Adipose tissue (tissue), 3 donors: ENCODE data around the gene STK11. TPM values are rescaled to one million over a fixed set of nuclear protein-coding genes. Genes with fewer than 3 reads are reported as not detected.

Experiments
- H3K27ac ChIP-seq: one replicate; pipeline ENCODE4 v1.5.1; 2013; ENCODE audit warnings: low read depth, low read length
- WGBS, 3 donors: extraction: QIAGEN DNeasy Blood & Tissue Kit; methylation state at CpG; one replicate each; pipeline ENCODE4 v1.1.7; 2013; 5-methylcytosine and 5-hydroxymethylcytosine counted together
- polyA plus RNA-seq, 3 donors: library from polyadenylated mRNA; stranded (reverse); fragments of 200-250 nt; gene quantifications; one replicate each; pipeline ENCODE4 v1.2.3, GENCODE V29; 2013
- donor health status: healthy with polysubstance abuse.
- donor health status: Bipolar disorder and iron deficiency.
- donor health status: healthy.

The STK11 gene
- polyA plus RNA-seq, 3 donors: 24.5 to 42.9 (median 39.4) TPM

- 77 to 82% (median 80%) methylated on average over 23 to 38 of the region's 38 CpGs for WGBS, 3 donors
- H3K27ac ChIP-seq: no peak overlapping the region
Observed at GRCh38 chr19:1230783-1231489, 25.4 kb downstream of the STK11 start.

GRCh38 chr19:1231729-1232637, 26.4 kb downstream of the STK11 start:
- no peak overlapping the region for H3K27ac ChIP-seq
- WGBS, 3 donors: 72 to 84% (median 79%) methylated on average over 15 of the region's 15 CpGs

DNA sequence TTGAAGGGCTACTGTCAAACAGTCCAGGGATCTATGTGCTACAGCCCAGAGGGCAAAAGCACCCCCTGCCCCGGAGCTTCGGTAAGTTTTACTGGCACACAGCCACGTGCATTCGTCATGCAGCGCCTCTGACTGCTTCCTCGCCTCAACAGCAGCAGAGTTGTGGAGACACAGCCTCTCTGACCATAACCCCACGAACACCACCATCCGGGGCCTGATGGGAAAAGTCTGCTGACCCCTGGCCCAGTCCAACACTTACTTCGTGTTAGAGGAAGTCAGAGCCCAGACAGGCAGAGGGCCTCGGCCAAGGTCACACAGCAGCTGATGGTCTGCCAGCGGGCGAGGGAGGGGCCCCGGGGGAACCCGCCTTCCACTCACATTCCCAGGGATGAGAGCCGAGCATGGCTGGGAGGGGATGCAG, 27.1 kb downstream of the STK11 start:
- 7 to 27% (median 15%) methylated on average over 15 of the region's 15 CpGs for WGBS, 3 donors
- H3K27ac ChIP-seq: no peak overlapping the region

- 39 to 85% (median 84%) methylated on average over 24 of the region's 24 CpGs for WGBS, 3 donors
- H3K27ac ChIP-seq: no peak overlapping the region
Observed at GRCh38 chr19:1233115-1233667, 27.6 kb downstream of the STK11 start.

DNA sequence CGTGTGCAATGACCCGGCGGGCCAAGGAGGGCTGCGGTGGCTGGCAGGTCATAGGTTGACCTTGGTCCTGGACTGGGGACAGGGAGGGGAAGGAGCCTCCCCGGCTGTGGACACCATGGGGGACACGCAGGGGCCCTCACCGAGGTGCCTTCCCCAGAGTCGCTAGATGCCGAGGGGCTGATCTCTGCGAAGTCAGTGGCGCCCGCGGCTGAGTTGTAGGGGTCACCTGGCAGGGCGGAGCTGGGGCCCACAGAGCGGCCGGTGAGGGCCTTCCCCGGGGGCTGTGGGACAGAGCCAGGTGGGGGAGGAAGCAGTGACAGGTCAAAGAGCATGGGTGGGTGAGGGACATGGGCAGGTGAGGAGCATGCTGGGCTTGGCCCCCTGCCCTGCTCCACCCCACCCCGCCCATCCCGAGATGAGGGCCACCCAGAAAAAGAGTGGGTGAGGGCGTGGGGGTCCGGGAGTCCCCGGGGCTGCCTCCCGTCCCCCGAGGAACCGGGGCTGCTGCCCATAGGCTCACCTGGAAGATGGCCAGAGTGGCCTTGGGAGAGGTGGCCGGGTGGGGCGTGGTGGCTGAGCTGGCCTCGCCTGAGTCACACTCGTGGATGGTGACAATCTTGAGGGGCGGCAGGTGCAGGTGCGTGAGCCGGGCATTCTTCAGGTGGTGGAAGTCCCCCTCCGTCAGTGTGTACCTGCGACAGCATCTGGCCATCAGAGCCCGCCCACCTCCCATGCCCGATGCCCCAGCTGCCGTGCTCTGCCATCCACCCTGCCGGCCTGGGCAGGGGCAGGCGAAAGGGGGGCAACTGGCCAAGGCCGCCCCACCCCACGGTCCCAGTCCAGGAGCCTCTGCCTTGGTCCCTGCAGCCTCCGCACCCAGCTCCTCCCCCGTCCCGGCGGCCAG, 28.7 kb downstream of the STK11 start:
- WGBS, 3 donors: 81 to 93% (median 92%) methylated on average over 36 to 45 of the region's 45 CpGs

GRCh38 chr19:1234955-1235380, 29.4 kb downstream of the STK11 start:
- H3K27ac ChIP-seq: no peak overlapping the region
- WGBS, 3 donors: 89 to 95% (median 93%) methylated on average over 38 to 43 of the region's 43 CpGs

More for the DNA sequence above, 28.7 kb downstream of the STK11 start:
- no peak overlapping the region for H3K27ac ChIP-seq

DNA sequence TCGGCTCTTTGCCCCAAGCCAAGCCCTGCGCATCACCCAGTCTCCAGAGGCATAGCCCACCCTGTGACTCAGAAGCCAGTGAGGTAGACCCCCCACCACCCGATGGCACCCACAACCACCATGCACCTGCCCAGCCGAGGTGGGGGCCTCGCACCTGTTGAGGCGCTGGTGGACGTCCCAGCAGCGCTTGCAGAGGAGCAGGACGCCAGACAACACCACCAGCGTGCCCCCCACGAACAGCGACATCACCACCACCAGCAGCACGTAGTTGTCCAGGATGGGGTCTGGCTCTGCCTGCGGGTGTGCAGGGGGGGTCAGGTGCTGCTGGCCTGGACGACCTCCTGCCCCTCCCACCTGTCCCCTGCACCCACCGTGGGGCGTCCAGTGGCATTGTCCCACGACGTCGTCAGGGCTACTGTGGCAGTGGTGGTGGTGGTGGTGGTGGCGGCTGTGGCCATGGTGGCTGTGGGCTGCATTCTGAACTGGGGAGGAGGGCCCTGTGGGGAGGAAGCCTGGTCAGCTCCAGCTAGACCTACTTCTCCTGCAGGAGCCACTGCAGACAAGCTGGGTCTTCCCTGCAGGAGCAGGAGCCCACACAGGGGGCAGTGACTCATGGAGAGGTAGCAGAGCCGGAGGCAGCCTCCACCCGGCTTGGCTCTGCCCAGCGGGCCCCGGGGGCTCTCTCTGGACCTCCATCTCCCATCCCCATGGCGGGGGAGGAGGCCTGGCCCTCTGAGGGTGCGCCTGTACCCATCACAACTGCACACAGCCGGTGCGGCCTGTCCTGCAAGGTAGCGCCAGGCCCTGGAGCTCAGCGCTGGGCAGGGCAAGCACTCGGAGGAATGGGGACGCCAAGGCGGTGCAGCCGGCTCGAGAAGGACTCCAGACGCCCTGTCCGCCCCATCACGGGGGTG, 30.3 kb downstream of the STK11 start:
- 84 to 89% (median 84%) methylated on average over 35 to 39 of the region's 39 CpGs for WGBS, 3 donors
- H3K27ac ChIP-seq: no peak overlapping the region

DNA sequence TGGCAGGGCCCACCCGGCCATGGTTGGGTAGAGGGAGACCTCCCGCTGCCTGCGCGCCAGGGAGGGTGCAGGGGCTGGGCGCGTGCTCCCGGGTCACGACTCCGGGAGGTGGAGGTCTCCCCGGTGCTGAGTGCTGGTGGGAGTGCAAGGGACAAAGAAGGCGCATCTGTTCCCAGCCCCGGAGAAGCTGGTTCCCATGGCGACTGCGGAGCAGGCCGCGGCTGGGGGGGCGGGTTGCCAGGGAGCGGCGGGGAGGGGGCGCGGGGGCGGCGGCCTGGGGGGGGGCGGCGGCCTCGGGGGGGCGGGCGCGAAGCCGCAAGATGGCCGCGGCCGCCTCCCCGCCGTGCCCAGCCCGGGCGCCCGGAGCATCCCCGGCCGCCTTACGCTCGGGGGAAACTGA, 31.0 kb downstream of the STK11 start:
- WGBS, 3 donors: 19 to 59% (median 24%) methylated on average over 9 to 36 of the region's 42 CpGs
- H3K27ac ChIP-seq: no peak overlapping the region

DNA sequence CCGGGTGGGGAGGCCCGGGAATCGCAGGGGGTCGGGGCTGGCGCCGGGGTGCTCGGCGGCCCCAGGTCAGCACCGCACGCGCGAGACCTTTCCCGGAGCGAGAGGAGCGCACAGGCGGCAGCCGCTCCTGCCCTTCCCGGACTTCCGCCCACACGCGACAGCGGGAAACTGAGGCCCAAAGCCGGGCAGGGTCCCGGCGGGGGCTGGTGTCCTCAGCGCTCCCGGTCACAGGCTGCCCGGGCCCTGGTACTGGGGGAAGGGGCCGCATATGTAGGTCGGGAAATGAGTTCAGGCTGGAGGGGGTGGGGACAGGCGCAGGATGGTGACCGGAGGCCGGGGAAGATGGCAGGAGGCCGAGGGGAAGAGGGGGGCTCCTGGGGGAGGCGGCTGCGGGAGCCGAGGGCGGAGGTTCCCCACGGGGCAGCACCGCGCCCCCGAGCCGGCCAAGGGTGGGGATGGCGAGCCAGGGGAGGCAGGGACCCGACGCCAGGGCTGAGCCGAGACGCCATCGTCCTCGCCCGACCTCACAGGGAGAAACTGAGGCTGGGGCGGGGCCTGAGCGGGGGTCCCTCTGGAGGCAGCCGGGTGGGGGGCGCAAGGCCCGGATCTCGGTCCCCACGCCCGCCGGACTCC, 31.6 kb downstream of the STK11 start:
- H3K27ac ChIP-seq: no peak overlapping the region
- 1 to 3% (median 1%) methylated on average over 29 to 59 of the region's 60 CpGs for WGBS, 3 donors

GRCh38 chr19:1237754-1238368, 32.3 kb downstream of the STK11 start, which contains the start of gene CBARP:
CBARP (minus strand) TSS chr19:1238005; CDS start chr19:1236100, 1,905 bp downstream.
- H3K27ac ChIP-seq: no peak within 1 kb of the TSS
- 1 to 3% (median 1%) methylated on average over 28 to 85 of the region's 87 CpGs for WGBS, 3 donors

DNA sequence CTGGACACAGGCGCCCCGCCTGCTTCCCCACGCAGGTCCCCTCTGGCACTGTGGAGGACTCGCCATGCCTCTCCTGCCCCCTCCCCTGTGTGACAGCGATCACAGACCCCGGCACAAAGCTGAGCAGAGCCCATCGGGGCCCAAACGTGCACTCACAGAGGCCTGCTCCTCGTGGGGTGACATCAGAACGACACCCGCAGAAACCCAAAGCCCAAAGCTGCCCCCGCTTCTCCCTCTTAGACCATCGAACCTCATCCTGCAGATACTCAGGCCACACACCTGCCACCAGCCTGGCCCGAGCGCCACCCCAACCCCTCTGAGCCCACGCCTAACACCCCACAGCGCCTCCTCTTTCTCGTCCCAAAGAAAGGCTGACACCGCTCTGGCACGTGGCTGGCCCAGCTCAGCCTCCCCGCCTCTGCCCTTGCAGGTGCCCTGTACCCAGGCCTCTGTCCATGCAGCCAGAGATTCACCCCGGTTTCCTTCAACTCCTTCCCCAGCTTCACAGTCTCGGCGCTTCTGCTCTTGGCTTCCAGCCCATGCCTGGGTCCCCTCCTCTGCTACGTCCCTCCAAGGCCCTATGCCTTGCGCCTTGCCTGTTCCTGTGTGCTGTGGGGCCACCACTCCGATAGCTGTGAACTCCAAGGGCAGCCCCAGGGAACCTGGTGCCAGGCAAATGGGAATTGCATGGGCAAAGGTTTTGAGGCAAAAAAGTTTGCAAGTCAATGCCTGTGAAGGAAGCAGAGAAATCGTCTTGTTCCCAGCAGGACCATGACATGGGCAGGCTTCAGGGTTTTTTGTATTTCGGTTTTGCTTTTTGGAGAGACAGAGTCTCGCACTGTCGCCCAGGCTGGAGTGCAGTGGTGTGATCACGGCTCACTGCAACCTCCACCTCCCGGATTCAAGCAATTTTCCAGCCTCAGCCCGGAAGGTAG, 33.1 kb downstream of the STK11 start:
- no peak overlapping the region for H3K27ac ChIP-seq
- 59 to 71% (median 63%) methylated on average over 30 to 34 of the region's 34 CpGs for WGBS, 3 donors

GRCh38 chr19:1239420-1239795, 33.8 kb downstream of the STK11 start:
- H3K27ac ChIP-seq: no peak overlapping the region
- WGBS, 3 donors: 78 to 85% (median 80%) methylated on average over 11 of the region's 11 CpGs

- 9 to 22% (median 11%) methylated on average over 59 to 83 of the region's 84 CpGs for WGBS, 3 donors
- no peak overlapping the region for H3K27ac ChIP-seq
Observed at GRCh38 chr19:1239796-1240737, 34.5 kb downstream of the STK11 start.

- no peak overlapping the region for H3K27ac ChIP-seq
- 57 to 60% (median 59%) methylated on average over 15 of the region's 15 CpGs for WGBS, 3 donors
Observed at GRCh38 chr19:1240925-1241324, 35.3 kb downstream of the STK11 start.
